GM21619 (cell line): ENCODE data around the gene ARL17B.
"Not testable (repeated sequence)": the region's sequence is repeated elsewhere in the genome, so short reads cannot be mapped to it uniquely, and the experiment has no call there.

ENCODE experiments used
- ATAC-seq: cut with Tn5 transposase; IDR thresholded peaks from one replicate; pipeline ENCODE4 v1.9.1; 2021; ENCODE audit not compliant: unreplicated experiment

The ARL17B gene

DNA sequence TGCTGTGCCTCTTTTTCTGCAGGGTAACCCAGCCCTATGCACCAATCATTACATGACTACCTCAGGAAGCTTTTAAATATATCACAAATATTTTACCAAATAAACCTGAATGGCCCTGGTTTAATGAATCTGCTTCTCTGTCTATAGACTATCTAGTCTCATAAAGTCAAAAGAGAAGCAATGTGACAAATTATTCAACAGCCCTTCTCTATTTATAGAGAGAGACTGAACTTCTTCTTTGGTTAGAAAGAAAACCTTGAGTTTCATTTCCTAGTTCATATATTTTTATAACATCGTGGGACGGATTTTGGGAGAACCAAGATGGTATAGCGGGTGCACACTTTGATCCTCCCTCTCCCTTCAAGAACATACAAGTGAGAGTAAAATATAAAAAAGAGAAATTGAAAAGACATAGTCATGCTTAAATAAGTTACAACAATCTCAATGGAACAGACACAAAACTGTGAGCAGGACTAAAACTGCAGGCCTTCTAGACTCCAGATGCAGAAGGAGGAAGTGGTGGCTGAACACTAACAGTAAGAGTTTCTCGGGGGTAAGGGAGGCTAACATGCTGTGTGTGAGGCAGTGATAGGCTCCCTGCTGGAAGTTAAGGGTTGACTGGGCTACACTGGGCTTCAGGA, 70.5 kb downstream of the ARL17B start:
- ATAC-seq: peak; percentile 93

DNA sequence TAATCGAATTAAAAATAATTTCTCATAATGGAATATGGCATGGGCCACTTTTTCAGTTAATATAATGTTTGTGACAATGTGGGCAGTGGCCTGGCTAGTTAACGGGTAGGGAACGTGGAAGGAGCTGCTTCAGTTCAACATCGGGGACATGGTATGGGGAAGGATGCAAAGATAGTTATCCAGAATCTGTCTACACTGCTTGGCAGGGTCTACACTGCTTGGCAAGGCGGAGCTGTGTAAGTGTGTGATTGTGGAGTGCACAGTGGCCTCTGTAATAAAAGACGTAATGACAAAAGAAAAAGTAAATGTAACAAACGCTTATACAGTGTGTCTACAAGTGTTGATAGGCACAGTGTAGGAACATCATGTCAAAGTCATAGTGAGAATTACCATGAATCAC, 74.0 kb downstream of the ARL17B start:
- not testable (repeated sequence) for ATAC-seq

DNA sequence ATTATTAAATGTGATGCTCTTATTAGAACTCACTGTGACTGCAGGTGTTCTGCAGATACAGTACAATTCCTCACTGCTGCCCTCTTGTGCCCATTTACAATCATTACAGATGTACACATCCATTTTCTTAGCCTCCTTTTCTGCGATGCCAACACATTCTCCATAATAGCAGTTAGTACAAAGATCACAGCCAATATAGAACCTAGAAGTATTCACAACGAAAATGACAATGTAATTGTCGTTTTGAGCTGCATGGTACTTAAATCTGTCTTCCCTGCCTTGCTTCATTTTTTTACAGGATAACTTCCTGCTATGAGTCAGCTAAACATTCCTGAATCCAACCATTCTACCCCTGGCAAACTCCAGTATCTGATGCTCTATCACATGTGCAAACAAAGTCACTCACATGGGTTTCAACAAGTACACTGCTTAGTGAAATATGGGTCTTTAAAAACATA, 74.8 kb downstream of the ARL17B start:
- ATAC-seq: not testable (repeated sequence)

DNA sequence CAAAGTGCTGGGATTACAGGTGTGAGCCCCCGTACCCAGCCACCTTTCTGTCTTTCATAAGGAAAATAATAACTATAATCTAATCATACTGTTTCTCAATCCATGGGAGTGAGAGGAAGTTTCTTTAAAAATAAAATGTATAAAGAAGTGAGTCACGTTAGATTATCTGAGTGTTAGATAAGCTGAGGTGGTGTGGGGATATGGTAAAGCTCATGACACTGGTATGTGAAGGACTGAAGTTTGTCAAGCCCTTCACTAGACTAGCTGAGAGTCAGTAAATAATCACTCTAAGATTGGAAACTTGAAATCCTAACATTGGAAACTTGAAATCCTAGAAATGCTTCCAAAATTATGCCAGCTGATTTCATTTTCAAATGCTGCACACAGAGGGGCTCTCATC, 76.1 kb downstream of the ARL17B start:
- ATAC-seq: not testable (repeated sequence)

DNA sequence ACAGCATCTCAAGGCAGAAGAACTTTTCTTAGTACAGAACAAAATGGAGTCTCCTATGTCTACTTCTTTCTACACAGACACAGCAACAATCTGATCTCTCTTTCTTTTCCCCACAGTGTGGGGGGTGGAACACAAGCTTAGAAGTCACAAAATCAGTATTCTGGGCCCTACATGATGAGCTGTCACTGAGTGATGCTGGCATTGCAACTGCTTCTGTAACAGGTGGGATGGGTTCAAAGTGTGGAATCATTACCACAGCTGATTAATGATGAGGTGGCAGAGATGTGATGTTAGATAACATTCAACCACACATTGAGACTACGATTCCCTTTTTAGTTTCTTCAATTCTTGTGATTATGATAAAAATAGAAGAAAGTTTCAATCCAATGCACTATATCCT, 77.1 kb downstream of the ARL17B start:
- ATAC-seq: not testable (repeated sequence)

DNA sequence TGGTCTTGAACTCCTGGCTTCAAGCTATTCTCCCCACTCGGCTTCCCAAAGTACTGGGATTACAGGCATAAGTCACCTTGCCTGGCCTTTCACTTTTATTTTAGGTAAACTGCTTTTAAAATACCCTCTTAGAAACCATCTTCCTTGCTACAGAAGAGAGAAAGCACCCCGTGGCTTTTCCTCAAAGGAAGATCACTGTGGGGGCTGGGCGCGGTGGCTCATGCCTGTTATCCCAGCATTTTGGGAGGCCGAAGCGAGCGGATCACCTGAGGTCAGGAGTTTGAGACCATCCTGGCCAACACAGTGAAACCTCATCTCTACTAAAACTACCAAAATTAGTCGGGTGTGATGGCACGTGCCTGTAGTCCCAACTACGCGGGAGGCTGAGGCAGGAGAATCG, 78.9 kb downstream of the ARL17B start:
- not testable (repeated sequence) for ATAC-seq

DNA sequence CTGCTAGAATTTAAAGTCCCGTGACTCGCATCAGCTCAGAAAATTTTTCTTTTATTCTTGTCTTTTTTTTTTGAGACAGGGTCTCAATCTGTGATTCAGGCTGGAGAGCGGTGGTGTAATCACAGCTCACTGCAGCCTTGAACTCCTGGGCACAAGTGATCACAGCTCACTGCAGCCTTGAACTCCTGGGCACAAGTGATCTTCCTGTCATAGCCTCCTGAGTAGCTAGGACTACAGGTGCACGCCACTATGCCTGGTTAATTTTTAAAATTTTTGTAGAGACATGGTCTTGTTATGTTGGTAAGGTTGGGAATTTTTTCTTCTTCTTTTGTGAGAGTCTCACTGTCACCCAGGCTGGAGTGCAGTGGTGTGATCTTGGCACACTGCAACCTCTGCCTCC, 80.2 kb downstream of the ARL17B start:
- ATAC-seq: not testable (repeated sequence)

DNA sequence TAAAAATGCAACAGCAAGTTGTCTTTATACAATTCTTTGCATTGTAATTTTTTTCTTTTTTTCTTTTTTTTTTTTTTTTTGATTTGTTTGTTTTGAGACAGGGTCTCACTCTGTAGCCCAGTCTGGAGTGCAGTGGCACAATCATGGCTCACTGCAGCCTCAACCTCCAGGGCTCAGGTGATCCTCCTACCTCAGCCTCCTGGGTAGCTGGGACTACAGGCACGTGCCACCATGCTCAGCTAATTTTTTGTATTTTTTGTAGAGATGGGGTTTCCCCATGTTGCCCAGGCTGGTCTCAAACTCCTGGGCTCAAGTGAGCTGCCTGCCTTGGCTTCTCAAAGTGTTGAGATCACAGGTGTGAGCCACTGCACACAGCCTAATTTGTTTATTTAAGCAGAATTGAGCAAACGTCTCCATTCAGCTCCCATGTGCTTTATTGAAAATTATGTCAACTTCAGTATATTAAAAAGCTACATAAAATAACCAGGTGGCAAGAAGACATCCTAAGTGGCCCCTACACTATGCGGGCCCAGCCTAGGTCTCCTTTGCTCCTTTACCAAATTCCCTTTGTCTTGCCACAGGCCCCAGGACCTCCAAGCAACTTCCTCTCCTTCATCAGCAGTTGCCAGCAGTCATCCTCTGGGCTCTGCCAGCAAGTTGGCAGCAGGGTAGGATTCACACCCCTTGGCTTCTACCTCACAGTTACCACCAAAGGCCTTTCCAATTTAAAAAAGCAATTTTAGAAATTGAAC, 84.7 kb downstream of the ARL17B start:
- not testable (repeated sequence) for ATAC-seq

DNA sequence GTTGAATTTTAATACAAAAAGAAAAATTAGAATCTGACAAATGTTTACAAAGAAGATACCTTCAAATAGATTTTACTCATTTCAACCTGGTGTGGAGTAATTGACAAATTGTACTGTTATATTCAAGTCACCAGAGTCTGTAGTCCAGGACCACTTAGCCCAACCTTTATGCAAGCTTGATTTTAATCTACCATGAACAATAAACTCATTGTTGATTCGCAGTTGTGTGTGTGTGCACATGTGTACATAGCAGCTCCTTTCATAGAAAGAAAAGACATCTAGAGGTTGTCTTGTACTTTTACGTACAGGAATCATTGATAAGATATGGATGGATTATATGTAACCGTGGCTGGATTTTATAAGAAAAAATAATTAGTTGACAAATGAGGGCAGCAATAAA, 87.3 kb downstream of the ARL17B start:
- ATAC-seq: no peak

DNA sequence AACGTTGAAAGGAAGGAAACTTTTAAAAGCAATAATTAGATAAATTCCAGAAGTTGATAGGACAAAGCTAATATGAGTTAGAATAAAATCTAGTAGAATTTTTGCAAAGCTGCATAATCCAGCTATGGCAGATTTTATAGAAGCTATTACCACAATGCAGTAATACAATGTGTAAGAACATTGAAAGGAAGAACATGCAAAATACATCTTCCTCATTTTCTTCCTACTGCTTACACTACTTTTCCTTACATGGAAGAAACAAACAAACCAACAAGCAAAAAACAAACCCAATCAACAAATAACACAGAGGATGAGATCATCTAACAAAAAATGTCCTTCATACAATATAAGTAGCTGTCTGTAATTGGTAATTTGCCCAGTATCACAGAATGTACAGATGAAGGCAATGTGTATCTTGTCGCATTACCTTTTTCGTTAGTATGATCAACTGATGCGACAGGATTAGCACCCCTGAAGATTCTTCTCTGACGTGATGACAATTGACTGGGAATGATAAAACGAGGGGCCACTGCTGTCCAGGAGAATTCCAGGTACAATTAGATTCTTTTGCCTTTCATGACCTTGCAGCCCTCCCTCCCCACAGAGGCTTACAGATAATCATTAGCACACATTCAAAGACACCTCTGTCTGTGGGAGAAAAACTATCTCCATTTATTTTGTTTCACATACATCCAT, 87.9 kb downstream of the ARL17B start:
- ATAC-seq: no peak

DNA sequence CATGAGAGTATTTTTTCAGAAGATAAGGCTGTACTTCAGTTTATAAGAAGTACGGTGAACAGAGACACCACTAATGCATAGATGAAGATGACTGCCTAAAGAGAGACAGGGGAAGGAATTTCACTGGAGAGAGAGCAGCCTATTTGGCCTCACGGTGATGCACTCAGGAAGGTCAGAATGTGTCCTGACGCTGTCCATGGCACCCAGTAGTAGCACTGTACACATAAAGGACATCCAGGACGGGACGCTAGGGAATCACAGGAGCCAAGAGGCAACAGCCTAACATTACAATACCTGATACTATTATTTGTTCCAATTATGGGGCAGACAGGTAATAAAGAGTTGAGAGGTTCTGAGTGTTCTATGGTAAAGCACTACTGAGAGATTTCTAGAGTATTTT, 91.5 kb downstream of the ARL17B start:
- no peak for ATAC-seq

DNA sequence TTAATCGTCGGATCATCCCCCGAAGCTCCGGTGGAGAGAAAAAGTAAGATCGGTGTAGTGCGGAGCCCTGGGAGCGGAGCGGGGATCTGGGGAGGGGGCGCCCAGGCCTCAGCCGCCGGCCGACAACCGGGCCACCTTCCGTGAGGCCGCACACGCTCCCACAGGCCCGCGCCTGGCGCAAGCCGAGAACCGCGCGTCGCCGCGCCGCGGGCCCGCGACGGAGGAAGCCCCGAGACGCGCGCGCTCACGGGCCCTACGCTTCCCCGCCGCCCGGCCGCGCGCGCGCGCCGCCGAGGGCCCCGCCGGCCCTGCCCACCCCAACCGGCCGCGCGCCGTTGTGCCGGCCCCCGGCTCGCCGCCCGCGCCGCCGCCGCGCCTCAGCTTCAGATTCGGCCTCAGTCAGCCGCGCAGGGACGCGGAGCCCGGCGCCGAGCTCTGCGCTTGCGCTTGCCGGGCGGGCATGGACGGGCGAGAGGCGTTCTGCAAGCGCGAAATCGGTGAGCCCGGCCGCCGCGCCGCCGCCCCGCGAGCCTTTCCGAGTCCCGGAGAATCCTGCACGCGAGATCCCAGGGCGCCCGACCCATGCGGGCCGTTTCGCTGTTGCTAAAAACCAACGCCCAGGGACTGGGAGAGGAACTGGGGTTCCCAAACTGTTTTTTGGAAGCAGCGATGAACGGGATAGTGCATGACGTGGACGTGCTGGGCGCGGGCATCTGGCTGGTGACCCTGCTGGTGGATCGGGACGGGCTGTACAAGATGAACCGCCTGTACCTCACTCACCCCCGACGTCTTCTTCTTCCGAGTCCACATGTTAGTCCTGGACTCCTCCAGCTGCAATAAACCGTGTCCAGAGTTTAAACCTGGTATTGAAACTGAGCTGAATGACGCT, 94.7 kb downstream of the ARL17B start:
- peak; percentile 71 for ATAC-seq

DNA sequence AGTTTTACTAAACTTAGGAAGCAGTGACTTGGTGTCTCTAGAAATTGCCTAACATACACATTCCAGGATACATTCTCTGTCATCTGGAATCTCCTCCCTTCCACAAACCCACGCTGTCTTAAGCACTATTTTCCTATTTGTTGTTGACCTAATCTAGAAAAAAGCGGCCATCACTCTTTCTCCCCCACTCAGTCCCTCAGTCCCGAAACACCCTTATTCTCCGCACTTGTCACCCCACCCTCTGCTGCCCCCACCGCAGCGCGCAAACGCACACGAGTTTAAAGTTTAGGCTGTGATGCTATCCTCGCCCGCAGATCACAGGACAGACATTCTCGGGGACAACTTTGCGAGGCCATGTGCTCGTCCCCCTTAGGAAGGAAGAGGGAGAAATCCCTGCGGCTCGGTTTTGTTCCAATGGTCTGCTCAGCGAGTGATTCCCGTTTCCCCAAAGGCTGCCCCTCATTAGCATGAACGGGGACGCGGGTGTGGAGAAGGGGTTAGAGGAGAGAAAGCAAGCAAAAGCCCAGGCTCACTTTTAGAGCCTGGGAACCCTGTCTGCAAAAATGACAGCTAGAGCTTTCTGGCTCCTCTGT, 95.4 kb downstream of the ARL17B start:
- ATAC-seq: not testable (repeated sequence)

DNA sequence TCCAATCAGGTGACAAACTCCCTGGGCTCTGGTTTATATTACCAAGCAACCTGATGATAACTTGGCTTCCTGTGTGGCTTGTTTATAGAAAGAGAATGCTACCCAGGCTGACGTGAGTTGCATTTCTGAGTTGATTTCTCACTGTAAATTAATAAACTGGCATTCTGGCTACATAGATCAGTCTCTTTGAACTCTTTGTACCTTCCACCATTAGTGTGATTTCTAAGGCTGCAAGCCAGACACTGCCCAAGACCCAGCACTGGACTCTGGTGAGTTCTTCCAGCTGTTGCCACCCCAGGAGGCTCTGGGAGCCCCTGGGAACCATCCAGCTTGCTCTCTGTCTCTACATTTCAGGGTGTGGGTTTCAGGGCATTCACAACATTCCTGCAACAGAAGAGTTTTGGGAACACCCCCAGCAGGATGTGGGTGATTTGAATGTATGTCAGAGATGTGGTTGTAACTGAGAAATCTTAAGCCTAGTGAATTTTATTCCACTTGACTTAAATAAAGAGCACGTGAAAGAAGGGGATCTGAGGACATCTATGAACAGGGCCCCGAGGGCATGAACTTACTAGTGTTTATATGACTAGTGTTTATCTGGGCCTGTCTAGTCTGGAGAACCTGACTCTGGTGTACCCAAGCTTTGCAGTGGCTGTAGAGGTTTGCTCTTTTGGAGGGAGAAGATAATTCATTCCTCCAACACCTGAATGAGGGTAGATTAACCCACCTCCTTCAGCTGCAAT, 96.9 kb downstream of the ARL17B start:
- no peak for ATAC-seq

DNA sequence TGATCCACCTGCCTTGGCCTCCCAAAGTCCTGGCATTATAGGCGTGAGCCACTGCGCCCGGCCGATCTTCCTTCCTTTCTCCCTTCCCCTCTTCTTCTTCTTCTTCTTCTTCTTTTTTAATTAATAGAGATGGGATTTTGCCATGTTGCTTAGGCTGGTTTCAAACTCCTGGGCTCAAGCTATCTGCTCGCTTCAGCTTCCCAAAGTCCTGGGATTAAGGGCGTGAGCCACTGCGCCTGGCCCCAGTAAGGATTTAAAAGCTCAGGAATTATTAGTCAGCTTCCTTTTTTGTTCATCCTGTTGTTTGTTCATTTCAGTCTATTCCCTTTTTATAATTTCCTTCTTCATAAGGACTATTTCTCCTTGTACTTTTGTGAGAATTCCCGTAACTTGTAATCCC, 99.3 kb downstream of the ARL17B start:
- no peak for ATAC-seq

DNA sequence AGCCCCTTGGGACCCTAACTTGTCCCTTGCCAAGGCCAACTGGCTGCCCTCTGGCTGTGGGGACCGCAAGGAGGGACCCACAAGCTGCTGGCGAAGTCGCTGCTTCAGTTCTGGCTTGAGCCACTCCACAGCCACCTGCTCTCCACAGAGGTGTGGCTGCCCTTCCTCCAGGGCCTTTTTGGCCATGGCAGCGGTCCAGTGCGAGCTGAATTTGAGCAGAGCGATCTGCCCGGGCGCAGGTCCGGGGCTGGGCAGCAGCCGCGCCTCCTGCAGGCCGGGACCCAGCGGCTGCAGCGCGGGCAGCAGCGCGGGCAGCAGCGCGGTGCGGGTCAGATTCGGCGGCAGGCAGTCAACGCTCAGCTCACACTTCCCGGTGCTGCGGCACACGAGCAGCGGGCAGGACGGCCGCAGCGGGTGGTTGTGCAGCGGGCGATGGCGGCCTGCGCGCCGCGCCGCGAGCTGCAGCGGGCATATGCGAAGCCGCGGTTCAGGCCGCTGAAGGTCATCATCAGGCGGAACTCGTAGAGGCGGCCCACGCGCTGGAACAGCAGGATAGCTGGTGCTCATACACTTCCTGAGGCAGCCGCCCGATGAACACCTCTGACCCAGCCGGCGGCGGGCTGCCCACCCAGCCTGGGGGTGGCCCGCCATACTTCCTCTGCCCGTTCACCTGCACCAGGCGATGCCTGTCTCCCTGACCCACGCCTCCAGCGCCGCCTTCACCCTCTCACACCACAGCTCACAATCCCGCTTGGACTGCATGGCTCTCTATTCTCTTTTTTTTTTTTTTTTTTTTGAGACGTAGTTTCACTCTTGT, 101.5 kb downstream of the ARL17B start:
- ATAC-seq: not testable (repeated sequence)

DNA sequence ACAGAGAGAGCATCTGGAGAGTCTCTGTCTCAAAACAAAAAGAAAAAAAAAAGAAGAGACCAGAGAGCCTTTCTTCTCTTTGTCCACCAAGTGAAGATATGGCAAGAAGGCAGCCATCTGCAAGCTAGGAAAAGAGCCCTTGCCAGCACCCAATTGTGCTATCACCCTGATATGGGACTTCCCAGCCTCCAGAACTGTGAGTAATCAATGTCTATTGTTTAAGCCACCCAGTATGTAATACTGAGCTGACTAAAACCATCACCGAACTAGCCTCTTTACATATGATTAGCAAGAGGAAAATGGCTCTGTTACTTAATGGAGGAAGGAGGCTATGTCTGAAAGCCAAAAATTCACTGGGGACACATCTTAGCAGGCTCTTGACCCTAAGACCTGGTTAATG, 105.2 kb downstream of the ARL17B start:
- ATAC-seq: not testable (repeated sequence)

DNA sequence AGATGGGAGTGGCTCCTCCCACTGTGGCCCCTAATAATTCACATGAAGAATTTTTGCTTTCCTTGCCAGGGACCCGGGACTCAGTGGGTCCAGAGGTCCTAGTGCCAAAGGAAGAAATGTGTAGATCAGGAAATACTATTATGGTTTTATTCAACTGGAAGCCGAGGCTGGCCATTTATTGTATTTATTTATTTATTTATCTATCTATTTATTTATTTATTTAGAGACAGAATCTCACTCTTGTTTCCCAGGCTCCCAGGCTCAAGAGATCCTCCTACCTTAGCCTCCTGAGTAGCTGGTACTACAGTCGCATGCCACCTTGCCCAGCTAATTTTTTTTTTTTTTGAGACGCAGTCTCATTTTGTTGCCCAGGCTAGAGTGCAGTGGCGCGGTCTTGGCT, 107.4 kb downstream of the ARL17B start:
- ATAC-seq: not testable (repeated sequence)

DNA sequence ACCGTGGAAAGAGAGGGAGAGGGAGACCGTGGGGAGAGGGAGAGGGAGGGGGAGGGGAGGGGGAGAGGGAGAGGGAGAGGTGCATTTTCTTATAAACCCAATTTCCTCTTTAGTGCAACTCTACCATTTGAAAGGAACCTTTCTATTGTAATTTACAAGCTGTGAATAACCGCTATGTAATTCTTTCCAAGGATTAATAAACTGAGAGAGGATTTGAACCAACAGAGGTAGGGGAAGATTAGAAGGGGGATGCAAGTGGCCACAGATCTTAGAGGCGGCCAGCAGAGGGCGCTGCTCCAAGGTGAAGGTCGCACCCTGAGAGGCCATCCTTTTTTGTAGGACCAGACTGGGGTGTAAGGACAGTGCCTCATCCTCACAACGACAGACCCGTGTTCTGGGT, 107.8 kb downstream of the ARL17B start:
- not testable (repeated sequence) for ATAC-seq
